Panc1 (cell line): Measurements from ENCODE around the gene POLK.

Source experiments
- POLR2AphosphoS5 ChIP-seq: IDR thresholded peaks from 2 replicates; pipeline ENCODE4 v1.6.1; 2012; ENCODE audit warnings: mild to moderate bottlenecking, low read depth, low read length, moderate library complexity
- TCF7L2 ChIP-seq: IDR thresholded peaks from 2 replicates; pipeline ENCODE4 v1.6.1; 2011; ENCODE audit warnings: mild to moderate bottlenecking, low read depth, low read length, inconsistent platforms
- TF ChIP-seq, protein P1 (sequence below): fragments of 450-650 bp; IDR thresholded peaks from 2 replicates; pipeline ENCODE4 v1.5.1; 2017; ENCODE audit warnings: mild to moderate bottlenecking
- TF ChIP-seq, protein P2 (sequence below), 2 experiments: IDR thresholded peaks; 2 replicates each; pipeline ENCODE4 v1.6.1; 2011 to 2012; ENCODE audit warnings: low read depth in 2 of 2, control low read depth in 1 of 2, low read length in 1 of 2, mild to moderate bottlenecking in 1 of 2, moderate library complexity in 1 of 2; ENCODE audit not compliant: insufficient read depth in 1 of 2

DNA sequence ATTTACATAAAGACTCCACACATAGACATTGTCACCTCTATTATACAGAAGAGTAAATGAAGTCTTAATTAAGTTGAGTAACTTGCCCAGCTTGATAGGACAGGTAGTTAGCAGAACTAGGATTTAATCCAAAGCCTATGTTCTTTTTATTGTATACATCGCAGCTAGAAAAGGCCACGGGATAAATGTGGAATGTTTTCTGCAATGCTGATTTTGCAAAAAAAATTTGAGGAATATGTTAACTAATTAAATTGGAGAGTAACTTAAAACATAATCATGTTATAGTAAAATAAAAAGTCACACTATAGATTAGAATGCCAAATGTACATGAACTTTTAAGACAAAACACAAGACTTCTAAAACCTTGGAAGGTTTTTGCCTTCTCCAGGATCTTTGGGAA, 41.1 kb downstream of the POLK start:
- TF ChIP-seq, protein P1, sequence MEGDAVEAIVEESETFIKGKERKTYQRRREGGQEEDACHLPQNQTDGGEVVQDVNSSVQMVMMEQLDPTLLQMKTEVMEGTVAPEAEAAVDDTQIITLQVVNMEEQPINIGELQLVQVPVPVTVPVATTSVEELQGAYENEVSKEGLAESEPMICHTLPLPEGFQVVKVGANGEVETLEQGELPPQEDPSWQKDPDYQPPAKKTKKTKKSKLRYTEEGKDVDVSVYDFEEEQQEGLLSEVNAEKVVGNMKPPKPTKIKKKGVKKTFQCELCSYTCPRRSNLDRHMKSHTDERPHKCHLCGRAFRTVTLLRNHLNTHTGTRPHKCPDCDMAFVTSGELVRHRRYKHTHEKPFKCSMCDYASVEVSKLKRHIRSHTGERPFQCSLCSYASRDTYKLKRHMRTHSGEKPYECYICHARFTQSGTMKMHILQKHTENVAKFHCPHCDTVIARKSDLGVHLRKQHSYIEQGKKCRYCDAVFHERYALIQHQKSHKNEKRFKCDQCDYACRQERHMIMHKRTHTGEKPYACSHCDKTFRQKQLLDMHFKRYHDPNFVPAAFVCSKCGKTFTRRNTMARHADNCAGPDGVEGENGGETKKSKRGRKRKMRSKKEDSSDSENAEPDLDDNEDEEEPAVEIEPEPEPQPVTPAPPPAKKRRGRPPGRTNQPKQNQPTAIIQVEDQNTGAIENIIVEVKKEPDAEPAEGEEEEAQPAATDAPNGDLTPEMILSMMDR = no peak
- no peak for TF ChIP-seq POLR2AphosphoS5
- TF ChIP-seq, protein P2, sequence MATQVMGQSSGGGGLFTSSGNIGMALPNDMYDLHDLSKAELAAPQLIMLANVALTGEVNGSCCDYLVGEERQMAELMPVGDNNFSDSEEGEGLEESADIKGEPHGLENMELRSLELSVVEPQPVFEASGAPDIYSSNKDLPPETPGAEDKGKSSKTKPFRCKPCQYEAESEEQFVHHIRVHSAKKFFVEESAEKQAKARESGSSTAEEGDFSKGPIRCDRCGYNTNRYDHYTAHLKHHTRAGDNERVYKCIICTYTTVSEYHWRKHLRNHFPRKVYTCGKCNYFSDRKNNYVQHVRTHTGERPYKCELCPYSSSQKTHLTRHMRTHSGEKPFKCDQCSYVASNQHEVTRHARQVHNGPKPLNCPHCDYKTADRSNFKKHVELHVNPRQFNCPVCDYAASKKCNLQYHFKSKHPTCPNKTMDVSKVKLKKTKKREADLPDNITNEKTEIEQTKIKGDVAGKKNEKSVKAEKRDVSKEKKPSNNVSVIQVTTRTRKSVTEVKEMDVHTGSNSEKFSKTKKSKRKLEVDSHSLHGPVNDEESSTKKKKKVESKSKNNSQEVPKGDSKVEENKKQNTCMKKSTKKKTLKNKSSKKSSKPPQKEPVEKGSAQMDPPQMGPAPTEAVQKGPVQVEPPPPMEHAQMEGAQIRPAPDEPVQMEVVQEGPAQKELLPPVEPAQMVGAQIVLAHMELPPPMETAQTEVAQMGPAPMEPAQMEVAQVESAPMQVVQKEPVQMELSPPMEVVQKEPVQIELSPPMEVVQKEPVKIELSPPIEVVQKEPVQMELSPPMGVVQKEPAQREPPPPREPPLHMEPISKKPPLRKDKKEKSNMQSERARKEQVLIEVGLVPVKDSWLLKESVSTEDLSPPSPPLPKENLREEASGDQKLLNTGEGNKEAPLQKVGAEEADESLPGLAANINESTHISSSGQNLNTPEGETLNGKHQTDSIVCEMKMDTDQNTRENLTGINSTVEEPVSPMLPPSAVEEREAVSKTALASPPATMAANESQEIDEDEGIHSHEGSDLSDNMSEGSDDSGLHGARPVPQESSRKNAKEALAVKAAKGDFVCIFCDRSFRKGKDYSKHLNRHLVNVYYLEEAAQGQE (IDR thresholded peaks at IDR 0.05; ENCODE audit: insufficient read depth in 1 of 2, low read depth in 2 of 2, low read length in 1 of 2) = no peak
- no peak for TF ChIP-seq TCF7L2
